HepG2 (cell line): Measurements from ENCODE around the gene NHLRC3. TPM values are rescaled to one million over a fixed set of nuclear protein-coding genes. Genes with fewer than 3 reads are reported as not detected.

Source experiments
- ATAC-seq: fragments of 200-7000 bp; cut with Tn5 transposase; 3 replicates; pipeline ENCODE4 v1.9.1; 2020; ENCODE audit warnings: mild to moderate bottlenecking, moderate library complexity
- BruUV-seq: library from RNA; stranded (reverse); fragments of 400-500 nt; replicated peaks from 2 replicates; lab custom pipeline; 2021; lab: Mats Ljungman, UMichigan
- CTCF ChIA-PET: fragments of 300-600 bp; formaldehyde crosslinking; extraction: SDS; loops from one replicate; lab custom pipeline; 2021; ENCODE audit warnings: low total read pairs, inconsistent platforms, low intra/inter-chr PET ratio; lab: Yijun Ruan, JAX
- POLR2A ChIA-PET: fragments of 350-600 bp; sonication (Branson Sonifier 250); formaldehyde crosslinking; loops from one replicate; lab custom pipeline; 2020; ENCODE audit warnings: antibody characterized with exemption, inconsistent platforms; lab: Yijun Ruan, JAX
- DNase-seq: peaks from one replicate; pipeline ENCODE4 v3.0.0-alpha.2; 2015; ENCODE audit warnings: low spot score
- FAIRE-seq: peaks from 3 replicates; lab custom pipeline; 2011; peaks lifted over from hg19 to GRCh38; lab: Jason Lieb, UNC
- H2AFZ ChIP-seq: one replicate; pipeline ENCODE4 v1.6.1; 2011; ENCODE audit warnings: low read length, inconsistent platforms
- H3K27ac ChIP-seq: fragments of 300-600 bp; 3 replicates; pipeline ENCODE4 v1.8.0; 2011; ENCODE audit warnings: mixed run types, mild to moderate bottlenecking, mixed read lengths, low read length, inconsistent platforms; ENCODE audit not compliant: insufficient read depth; ENCODE audit errors: extremely low read length
- H3K27me3 ChIP-seq, 2 experiments: fragments of 200-600 bp in 1 of 2; 2 replicates in 1 of 2; 3 replicates in 1 of 2; pipeline versions ENCODE4 v1.6.0 to v1.8.0; 2011; ENCODE audit warnings: low read length in 2 of 2, mild to moderate bottlenecking in 2 of 2, moderate library complexity in 2 of 2, inconsistent platforms in 1 of 2; ENCODE audit not compliant: insufficient read depth in 2 of 2, control insufficient read depth in 1 of 2
- H3K36me3 ChIP-seq, 2 experiments: fragments of 200-600 bp in 1 of 2; replicated peaks in 1 of 2; 2 replicates in 1 of 2; 3 replicates in 1 of 2; pipeline versions ENCODE4 v1.5.1 to v1.8.0; 2011; ENCODE audit warnings: low read length in 2 of 2, inconsistent platforms in 1 of 2; ENCODE audit not compliant: insufficient read depth in 2 of 2, control insufficient read depth in 1 of 2
- H3K4me1 ChIP-seq: 2 replicates; pipeline ENCODE4 v1.5.1; 2012; ENCODE audit warnings: low read length, inconsistent platforms; ENCODE audit not compliant: insufficient read depth
- H3K4me2 ChIP-seq: 2 replicates; pipeline ENCODE4 v1.6.0; 2011; ENCODE audit warnings: low read depth, low read length, inconsistent platforms
- H3K4me3 ChIP-seq, 3 experiments: fragments of 200-600 bp in 1 of 3; sonication (generic), shearing (Covaris generic) in 1 of 3; replicated peaks in 1 of 3; 2 replicates each; pipeline ENCODE4 v1.5.1; 2011 to 2016; ENCODE audit warnings: low read length in 3 of 3, inconsistent platforms in 2 of 3, low read depth in 2 of 3, mild to moderate bottlenecking in 2 of 3, control low read depth in 1 of 3, mixed read lengths in 1 of 3; ENCODE audit not compliant: insufficient read depth in 1 of 3
- H3K79me2 ChIP-seq: one replicate; pipeline ENCODE4 v1.6.1; 2011; ENCODE audit warnings: low read length, inconsistent platforms; ENCODE audit not compliant: insufficient read depth
- H3K9ac ChIP-seq: 2 replicates; pipeline ENCODE4 v1.6.0; 2011; ENCODE audit warnings: mild to moderate bottlenecking, low read depth, low read length, inconsistent platforms; ENCODE audit not compliant: insufficient read depth
- H3K9me3 ChIP-seq: 2 replicates; pipeline ENCODE4 v1.5.1; 2012; ENCODE audit warnings: mild to moderate bottlenecking, low read length
- H4K20me1 ChIP-seq: 2 replicates; pipeline ENCODE4 v1.6.0; 2011; ENCODE audit warnings: inconsistent platforms, mild to moderate bottlenecking, low read length, moderate library complexity; ENCODE audit not compliant: insufficient read depth
- KDM5A ChIP-seq: fragments of 200-600 bp; sonication (generic); IDR thresholded peaks from 2 replicates; pipeline ENCODE4 v1.7.0; 2018; ENCODE audit warnings: antibody characterized with exemption, mild to moderate bottlenecking, low read length, borderline replicate concordance
- MTA1 ChIP-seq: sonication (generic); formaldehyde crosslinking; IDR thresholded peaks from 2 replicates; pipeline ENCODE4 v1.4.0; 2020; ENCODE audit warnings: missing genetic modification reagents, mild to moderate bottlenecking, borderline replicate concordance
- PHF21A ChIP-seq: sonication (generic); formaldehyde crosslinking; IDR thresholded peaks from 2 replicates; pipeline ENCODE4 v1.5.0; 2020; ENCODE audit warnings: mild to moderate bottlenecking, missing genetic modification reagents
- ZNF780A ChIP-seq: sonication (generic); formaldehyde crosslinking; IDR thresholded peaks from 2 replicates; pipeline ENCODE4 v1.8.0; 2022; ENCODE audit warnings: mild to moderate bottlenecking, missing genetic modification reagents, moderate library complexity
- WGBS: methylation state at CpG from one replicate; pipeline ENCODE4 v1.1.6; 2017; ENCODE audit warnings: low lambda C conversion rate; 5-methylcytosine and 5-hydroxymethylcytosine counted together
- in situ Hi-C: cut with HindIII; loops from 2 replicates; pipeline ENCODE4 v1.10.0; 2017; ENCODE audit warnings: low pct_unique_long_range_greater_than_20kb; ENCODE audit not compliant: extremely low pct_ligation_motif_present
- intact Hi-C: fragments of 100-400 bp; cut with micrococcal nuclease; formaldehyde crosslinking; loops from one replicate; pipeline ENCODE4 v1.10.0; 2022; ENCODE audit not compliant: unreplicated experiment
- polyA plus RNA-seq, 8 experiments: library from polyadenylated mRNA; depleted of rRNA in 3 of 8; stranded (reverse) in 7 of 8; unstranded in 1 of 8; fragments of >200 nt; fragmentation: Illumina TruSeq in 4 of 8; extraction: Trizol in 4 of 8; gene quantifications; 2 replicates each; pipeline versions ENCODE4 v1.2.1 to v1.2.3, GENCODE V29; 2011 to 2016; ENCODE audit warnings: low read depth in 4 of 8, missing spikeins in 1 of 8, mixed read lengths in 1 of 8; ENCODE audit not compliant: insufficient read depth in 1 of 8
- total RNA-seq, 5 experiments: library from RNA; depleted of rRNA; stranded (reverse); fragments of >200 nt; fragmentation: Illumina TruSeq; extraction: Trizol; gene quantifications; 2 replicates each; pipeline ENCODE4 v1.2.3, GENCODE V29; 2016; ENCODE audit warnings: low read depth in 1 of 5
- TF ChIP-seq, protein P1 (sequence below): IDR thresholded peaks from 2 replicates; pipeline ENCODE4 v1.6.1; 2016; ENCODE audit warnings: low read depth, missing genetic modification reagents, missing compliant biosample characterization
- TF ChIP-seq, protein P2 (sequence below): IDR thresholded peaks from 2 replicates; pipeline ENCODE4 v1.6.1; 2012; ENCODE audit warnings: low read length, improper control_type of control experiment
- TF ChIP-seq, protein P3 (sequence below): IDR thresholded peaks from 2 replicates; pipeline ENCODE4 v1.4.0; 2020; ENCODE audit warnings: mild to moderate bottlenecking, missing genetic modification reagents

NHLRC3 gene
- total and polyA plus RNA-seq, 2 of the 13 experiments (the other 11 are each of a cell fraction or from before 2014, with no cell fraction given), result 19.9 to 29.8 TPM

DNA sequence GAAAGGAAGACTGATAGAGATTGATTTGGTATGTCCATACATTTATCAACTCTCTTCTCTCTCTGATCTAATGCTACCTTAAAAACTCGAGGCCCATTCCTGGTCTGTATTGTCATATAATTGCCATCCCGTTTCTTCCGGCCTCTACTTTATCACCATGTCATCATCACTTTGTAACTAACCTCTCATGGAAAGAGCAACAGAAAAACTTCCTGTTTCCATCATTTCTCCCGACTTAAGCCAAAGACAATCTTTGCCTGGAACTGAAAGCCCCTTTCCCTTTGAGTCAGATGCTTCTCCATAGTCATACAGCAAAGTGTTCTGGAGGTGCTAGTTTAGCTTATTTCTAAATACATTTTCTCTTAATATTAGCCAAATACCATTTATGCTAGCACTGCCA lies 44.9 kb upstream of the NHLRC3 start:
- Histone ChIP-seq H3K4me3 (no peak overlapping the region), H3K27me3 (no peaks in the 10 kb centered on the region), H4K20me1 (no peaks in the 10 kb centered on the region), H2AFZ (no peak overlapping the region), H3K4me1 (no peaks in the 10 kb centered on the region), H3K4me2 (no peak overlapping the region), H3K36me3 (no peaks in the 10 kb centered on the region), H3K79me2 (no peaks in the 10 kb centered on the region), H3K27ac (no peak overlapping the region), H3K9ac (no peak overlapping the region), H3K9me3 (no peaks in the 10 kb centered on the region)
- no peak for DNase-seq
- POLR2A ChIA-PET, result no interaction called here
- 7% methylated on average over 4 of the region's 4 CpGs for WGBS
- ATAC-seq, result no peak
- CTCF ChIA-PET, result no interaction called here
- no peak for FAIRE-seq
- in situ Hi-C loops (no loop called here), intact Hi-C loops (no loop called here)
- no TSS peak for BruUV-seq
- TF ChIP-seq, protein P1, sequence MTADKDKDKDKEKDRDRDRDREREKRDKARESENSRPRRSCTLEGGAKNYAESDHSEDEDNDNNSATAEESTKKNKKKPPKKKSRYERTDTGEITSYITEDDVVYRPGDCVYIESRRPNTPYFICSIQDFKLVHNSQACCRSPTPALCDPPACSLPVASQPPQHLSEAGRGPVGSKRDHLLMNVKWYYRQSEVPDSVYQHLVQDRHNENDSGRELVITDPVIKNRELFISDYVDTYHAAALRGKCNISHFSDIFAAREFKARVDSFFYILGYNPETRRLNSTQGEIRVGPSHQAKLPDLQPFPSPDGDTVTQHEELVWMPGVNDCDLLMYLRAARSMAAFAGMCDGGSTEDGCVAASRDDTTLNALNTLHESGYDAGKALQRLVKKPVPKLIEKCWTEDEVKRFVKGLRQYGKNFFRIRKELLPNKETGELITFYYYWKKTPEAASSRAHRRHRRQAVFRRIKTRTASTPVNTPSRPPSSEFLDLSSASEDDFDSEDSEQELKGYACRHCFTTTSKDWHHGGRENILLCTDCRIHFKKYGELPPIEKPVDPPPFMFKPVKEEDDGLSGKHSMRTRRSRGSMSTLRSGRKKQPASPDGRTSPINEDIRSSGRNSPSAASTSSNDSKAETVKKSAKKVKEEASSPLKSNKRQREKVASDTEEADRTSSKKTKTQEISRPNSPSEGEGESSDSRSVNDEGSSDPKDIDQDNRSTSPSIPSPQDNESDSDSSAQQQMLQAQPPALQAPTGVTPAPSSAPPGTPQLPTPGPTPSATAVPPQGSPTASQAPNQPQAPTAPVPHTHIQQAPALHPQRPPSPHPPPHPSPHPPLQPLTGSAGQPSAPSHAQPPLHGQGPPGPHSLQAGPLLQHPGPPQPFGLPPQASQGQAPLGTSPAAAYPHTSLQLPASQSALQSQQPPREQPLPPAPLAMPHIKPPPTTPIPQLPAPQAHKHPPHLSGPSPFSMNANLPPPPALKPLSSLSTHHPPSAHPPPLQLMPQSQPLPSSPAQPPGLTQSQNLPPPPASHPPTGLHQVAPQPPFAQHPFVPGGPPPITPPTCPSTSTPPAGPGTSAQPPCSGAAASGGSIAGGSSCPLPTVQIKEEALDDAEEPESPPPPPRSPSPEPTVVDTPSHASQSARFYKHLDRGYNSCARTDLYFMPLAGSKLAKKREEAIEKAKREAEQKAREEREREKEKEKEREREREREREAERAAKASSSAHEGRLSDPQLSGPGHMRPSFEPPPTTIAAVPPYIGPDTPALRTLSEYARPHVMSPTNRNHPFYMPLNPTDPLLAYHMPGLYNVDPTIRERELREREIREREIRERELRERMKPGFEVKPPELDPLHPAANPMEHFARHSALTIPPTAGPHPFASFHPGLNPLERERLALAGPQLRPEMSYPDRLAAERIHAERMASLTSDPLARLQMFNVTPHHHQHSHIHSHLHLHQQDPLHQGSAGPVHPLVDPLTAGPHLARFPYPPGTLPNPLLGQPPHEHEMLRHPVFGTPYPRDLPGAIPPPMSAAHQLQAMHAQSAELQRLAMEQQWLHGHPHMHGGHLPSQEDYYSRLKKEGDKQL (CRISPR knock-in tag), result no peak
- TF ChIP-seq, protein P2, sequence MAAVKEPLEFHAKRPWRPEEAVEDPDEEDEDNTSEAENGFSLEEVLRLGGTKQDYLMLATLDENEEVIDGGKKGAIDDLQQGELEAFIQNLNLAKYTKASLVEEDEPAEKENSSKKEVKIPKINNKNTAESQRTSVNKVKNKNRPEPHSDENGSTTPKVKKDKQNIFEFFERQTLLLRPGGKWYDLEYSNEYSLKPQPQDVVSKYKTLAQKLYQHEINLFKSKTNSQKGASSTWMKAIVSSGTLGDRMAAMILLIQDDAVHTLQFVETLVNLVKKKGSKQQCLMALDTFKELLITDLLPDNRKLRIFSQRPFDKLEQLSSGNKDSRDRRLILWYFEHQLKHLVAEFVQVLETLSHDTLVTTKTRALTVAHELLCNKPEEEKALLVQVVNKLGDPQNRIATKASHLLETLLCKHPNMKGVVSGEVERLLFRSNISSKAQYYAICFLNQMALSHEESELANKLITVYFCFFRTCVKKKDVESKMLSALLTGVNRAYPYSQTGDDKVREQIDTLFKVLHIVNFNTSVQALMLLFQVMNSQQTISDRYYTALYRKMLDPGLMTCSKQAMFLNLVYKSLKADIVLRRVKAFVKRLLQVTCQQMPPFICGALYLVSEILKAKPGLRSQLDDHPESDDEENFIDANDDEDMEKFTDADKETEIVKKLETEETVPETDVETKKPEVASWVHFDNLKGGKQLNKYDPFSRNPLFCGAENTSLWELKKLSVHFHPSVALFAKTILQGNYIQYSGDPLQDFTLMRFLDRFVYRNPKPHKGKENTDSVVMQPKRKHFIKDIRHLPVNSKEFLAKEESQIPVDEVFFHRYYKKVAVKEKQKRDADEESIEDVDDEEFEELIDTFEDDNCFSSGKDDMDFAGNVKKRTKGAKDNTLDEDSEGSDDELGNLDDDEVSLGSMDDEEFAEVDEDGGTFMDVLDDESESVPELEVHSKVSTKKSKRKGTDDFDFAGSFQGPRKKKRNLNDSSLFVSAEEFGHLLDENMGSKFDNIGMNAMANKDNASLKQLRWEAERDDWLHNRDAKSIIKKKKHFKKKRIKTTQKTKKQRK, result no peak
- no peak for TF ChIP-seq MTA1 (CRISPR knock-in tag)
- TF ChIP-seq KDM5A, result no peak
- no peak for TF ChIP-seq PHF21A
- no peak for TF ChIP-seq ZNF780A (CRISPR knock-in tag)
- TF ChIP-seq, protein P3, sequence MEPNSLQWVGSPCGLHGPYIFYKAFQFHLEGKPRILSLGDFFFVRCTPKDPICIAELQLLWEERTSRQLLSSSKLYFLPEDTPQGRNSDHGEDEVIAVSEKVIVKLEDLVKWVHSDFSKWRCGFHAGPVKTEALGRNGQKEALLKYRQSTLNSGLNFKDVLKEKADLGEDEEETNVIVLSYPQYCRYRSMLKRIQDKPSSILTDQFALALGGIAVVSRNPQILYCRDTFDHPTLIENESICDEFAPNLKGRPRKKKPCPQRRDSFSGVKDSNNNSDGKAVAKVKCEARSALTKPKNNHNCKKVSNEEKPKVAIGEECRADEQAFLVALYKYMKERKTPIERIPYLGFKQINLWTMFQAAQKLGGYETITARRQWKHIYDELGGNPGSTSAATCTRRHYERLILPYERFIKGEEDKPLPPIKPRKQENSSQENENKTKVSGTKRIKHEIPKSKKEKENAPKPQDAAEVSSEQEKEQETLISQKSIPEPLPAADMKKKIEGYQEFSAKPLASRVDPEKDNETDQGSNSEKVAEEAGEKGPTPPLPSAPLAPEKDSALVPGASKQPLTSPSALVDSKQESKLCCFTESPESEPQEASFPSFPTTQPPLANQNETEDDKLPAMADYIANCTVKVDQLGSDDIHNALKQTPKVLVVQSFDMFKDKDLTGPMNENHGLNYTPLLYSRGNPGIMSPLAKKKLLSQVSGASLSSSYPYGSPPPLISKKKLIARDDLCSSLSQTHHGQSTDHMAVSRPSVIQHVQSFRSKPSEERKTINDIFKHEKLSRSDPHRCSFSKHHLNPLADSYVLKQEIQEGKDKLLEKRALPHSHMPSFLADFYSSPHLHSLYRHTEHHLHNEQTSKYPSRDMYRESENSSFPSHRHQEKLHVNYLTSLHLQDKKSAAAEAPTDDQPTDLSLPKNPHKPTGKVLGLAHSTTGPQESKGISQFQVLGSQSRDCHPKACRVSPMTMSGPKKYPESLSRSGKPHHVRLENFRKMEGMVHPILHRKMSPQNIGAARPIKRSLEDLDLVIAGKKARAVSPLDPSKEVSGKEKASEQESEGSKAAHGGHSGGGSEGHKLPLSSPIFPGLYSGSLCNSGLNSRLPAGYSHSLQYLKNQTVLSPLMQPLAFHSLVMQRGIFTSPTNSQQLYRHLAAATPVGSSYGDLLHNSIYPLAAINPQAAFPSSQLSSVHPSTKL (CRISPR knock-in tag), result no peak
